GM21576 (cell line): ENCODE results near the gene SLC25A26.
A peak's percentile ranks its signal among the peaks of the same experiment; 100 is the strongest.

Experiments used
- ATAC-seq: cut with Tn5 transposase; IDR thresholded peaks from one replicate; pipeline ENCODE4 v1.9.1; 2021; ENCODE audit warnings: mild to moderate bottlenecking, moderate library complexity; ENCODE audit not compliant: unreplicated experiment

SLC25A26 gene

GRCh38 chr3:66366747-66367146, 145.9 kb downstream of the SLC25A26 start:
- no peak for ATAC-seq

GRCh38 chr3:66367979-66368378, 147.2 kb downstream of the SLC25A26 start:
- no peak for ATAC-seq

- ATAC-seq = no peak
Measured at GRCh38 chr3:66370179-66370578, 149.4 kb downstream of the SLC25A26 start.

GRCh38 chr3:66371432-66371831, 150.6 kb downstream of the SLC25A26 start:
- no peak for ATAC-seq

- ATAC-seq = no peak
Measured at GRCh38 chr3:66372681-66373350, 152.0 kb downstream of the SLC25A26 start.

- ATAC-seq = no peak
Measured at GRCh38 chr3:66376568-66376967, 155.8 kb downstream of the SLC25A26 start.

GRCh38 chr3:66377800-66378199, 157.0 kb downstream of the SLC25A26 start:
- no peak for ATAC-seq

- no peak for ATAC-seq
Measured at GRCh38 chr3:66378256-66378655, 157.5 kb downstream of the SLC25A26 start.

GRCh38 chr3:66379565-66379964, 158.8 kb downstream of the SLC25A26 start:
- ATAC-seq = no peak

GRCh38 chr3:66380200-66380932, 159.6 kb downstream of the SLC25A26 start:
- no peak for ATAC-seq

- no peak for ATAC-seq
Measured at GRCh38 chr3:66381626-66382025, 160.8 kb downstream of the SLC25A26 start.

- ATAC-seq = no peak
Measured at GRCh38 chr3:66382142-66382541, 161.3 kb downstream of the SLC25A26 start.

- no peak for ATAC-seq
Measured at GRCh38 chr3:66383023-66383422, 162.2 kb downstream of the SLC25A26 start.

- ATAC-seq = no peak
Measured at GRCh38 chr3:66383998-66384745, 163.4 kb downstream of the SLC25A26 start.

GRCh38 chr3:66385066-66385465, 164.3 kb downstream of the SLC25A26 start:
- no peak for ATAC-seq

GRCh38 chr3:66386011-66386924, 165.5 kb downstream of the SLC25A26 start:
- peak; percentile 89 for ATAC-seq

- peak; percentile 33 for ATAC-seq
Measured at GRCh38 chr3:66386925-66387650, 166.3 kb downstream of the SLC25A26 start.

- ATAC-seq = no peak
Measured at GRCh38 chr3:66390013-66390412, 169.2 kb downstream of the SLC25A26 start.

GRCh38 chr3:66392512-66392911, 171.7 kb downstream of the SLC25A26 start:
- no peak for ATAC-seq

GRCh38 chr3:66392966-66393332, 172.1 kb downstream of the SLC25A26 start:
- ATAC-seq = no peak
